ENCODE measurements around the gene UTP14C.

DNA sequence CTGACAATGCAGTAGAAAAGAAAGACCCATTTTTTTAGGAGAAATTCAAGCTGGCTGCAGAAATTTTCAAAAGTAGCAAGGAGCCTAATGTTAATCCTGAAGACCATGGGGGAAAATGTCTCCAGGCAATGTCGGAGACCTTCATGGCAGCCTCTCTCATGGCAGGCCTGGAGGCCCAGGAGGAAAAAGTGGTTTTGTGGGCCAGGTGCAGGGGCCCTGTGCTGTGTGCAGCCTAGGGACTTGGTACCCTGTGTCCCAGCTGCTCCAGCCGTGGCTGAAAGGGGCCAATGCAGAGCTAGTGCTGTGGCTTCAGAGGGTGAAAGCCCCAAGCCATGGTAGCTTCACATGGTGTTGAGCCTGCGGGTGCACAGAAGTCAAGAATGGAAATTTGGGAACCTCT, 8.2 kb upstream of the UTP14C start:
- TF ChIP-seq, protein P1, sequence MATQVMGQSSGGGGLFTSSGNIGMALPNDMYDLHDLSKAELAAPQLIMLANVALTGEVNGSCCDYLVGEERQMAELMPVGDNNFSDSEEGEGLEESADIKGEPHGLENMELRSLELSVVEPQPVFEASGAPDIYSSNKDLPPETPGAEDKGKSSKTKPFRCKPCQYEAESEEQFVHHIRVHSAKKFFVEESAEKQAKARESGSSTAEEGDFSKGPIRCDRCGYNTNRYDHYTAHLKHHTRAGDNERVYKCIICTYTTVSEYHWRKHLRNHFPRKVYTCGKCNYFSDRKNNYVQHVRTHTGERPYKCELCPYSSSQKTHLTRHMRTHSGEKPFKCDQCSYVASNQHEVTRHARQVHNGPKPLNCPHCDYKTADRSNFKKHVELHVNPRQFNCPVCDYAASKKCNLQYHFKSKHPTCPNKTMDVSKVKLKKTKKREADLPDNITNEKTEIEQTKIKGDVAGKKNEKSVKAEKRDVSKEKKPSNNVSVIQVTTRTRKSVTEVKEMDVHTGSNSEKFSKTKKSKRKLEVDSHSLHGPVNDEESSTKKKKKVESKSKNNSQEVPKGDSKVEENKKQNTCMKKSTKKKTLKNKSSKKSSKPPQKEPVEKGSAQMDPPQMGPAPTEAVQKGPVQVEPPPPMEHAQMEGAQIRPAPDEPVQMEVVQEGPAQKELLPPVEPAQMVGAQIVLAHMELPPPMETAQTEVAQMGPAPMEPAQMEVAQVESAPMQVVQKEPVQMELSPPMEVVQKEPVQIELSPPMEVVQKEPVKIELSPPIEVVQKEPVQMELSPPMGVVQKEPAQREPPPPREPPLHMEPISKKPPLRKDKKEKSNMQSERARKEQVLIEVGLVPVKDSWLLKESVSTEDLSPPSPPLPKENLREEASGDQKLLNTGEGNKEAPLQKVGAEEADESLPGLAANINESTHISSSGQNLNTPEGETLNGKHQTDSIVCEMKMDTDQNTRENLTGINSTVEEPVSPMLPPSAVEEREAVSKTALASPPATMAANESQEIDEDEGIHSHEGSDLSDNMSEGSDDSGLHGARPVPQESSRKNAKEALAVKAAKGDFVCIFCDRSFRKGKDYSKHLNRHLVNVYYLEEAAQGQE (IDR thresholded peaks at IDR 0.05; ENCODE audit: low read depth), result no peak
- TF ChIP-seq CREB1 (IDR thresholded peaks at IDR 0.05; ENCODE audit: low read depth) (no peak), EP300 (IDR thresholded peaks at IDR 0.05; ENCODE audit: borderline replicate concordance) (no peak), ZBTB7A (IDR thresholded peaks at IDR 0.05; ENCODE audit: low read depth) (no peak), FOXM1 (IDR thresholded peaks at IDR 0.05; ENCODE audit: borderline replicate concordance, low read depth) (no peak), RAD21 (IDR thresholded peaks at IDR 0.05; ENCODE audit: low read depth) (no peak), CEBPB (IDR thresholded peaks at IDR 0.05) (no peak), EGR1 (IDR thresholded peaks at IDR 0.05) (no peak), TCF12 (IDR thresholded peaks at IDR 0.05; ENCODE audit: low read depth) (no peak), NFIC (IDR thresholded peaks at IDR 0.05) (no peak)
- TF ChIP-seq, protein P2, sequence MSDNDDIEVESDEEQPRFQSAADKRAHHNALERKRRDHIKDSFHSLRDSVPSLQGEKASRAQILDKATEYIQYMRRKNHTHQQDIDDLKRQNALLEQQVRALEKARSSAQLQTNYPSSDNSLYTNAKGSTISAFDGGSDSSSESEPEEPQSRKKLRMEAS (IDR thresholded peaks at IDR 0.05), result no peak
- TF ChIP-seq, protein P3, sequence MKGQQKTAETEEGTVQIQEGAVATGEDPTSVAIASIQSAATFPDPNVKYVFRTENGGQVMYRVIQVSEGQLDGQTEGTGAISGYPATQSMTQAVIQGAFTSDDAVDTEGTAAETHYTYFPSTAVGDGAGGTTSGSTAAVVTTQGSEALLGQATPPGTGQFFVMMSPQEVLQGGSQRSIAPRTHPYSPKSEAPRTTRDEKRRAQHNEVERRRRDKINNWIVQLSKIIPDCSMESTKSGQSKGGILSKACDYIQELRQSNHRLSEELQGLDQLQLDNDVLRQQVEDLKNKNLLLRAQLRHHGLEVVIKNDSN (IDR thresholded peaks at IDR 0.05), result no peak

All from Ishikawa (cell line).